ENCODE measurements around the gene CFAP73. TPM values are rescaled to one million over a fixed set of nuclear protein-coding genes. Genes with fewer than 3 reads are reported as not detected.

Gene CFAP73
- total and polyA plus RNA-seq, 2 of the 8 experiments (the other 6 are each of a cell fraction or from before 2014, with no cell fraction given) = 0.45 to 0.56 TPM

- TF ChIP-seq BRCA1 (IDR thresholded peaks at IDR 0.05; ENCODE audit: low read depth, low read length) = no peak
- TF ChIP-seq CTBP2 (IDR thresholded peaks at IDR 0.05; ENCODE audit: borderline replicate concordance, insufficient read depth, insufficient read length, low read length) = peak; percentile 63
- TF ChIP-seq EP300 (IDR thresholded peaks at IDR 0.05; ENCODE audit: borderline replicate concordance in 1 of 2, low read depth in 2 of 2, low read length in 2 of 2) = no peak
- TF ChIP-seq CHD1 (IDR thresholded peaks at IDR 0.05; ENCODE audit: low read depth, low read length) = no peak
- no peak for TF ChIP-seq EZH2 (IDR thresholded peaks at IDR 0.05; ENCODE audit: low read depth, low read length, severe bottlenecking)
- no peak for TF ChIP-seq SRF (IDR thresholded peaks at IDR 0.05; ENCODE audit: low read depth, low read length)
- TF ChIP-seq GTF2F1 (IDR thresholded peaks at IDR 0.05; ENCODE audit: borderline replicate concordance, low read depth, low read length) = no peak
- TF ChIP-seq TEAD4 (IDR thresholded peaks at IDR 0.05; ENCODE audit: low read depth, low read length) = no peak
- TF ChIP-seq NANOG (IDR thresholded peaks at IDR 0.05; ENCODE audit: insufficient read depth, low read depth, low read length, poor library complexity, severe bottlenecking) = no peak
- peak; percentile 28; the same call in 1 of the 2 replicates for TF ChIP-seq TAF1 (IDR thresholded peaks at IDR 0.05; ENCODE audit: low read depth, low read length)
- TF ChIP-seq ATF3 (IDR thresholded peaks at IDR 0.05; ENCODE audit: insufficient read depth, low read depth, low read length) = no peak
- TF ChIP-seq RXRA (IDR thresholded peaks at IDR 0.05; ENCODE audit: insufficient read depth, low read depth, low read length) = no peak
- TF ChIP-seq FOSL1 (IDR thresholded peaks at IDR 0.05; ENCODE audit: insufficient read depth, low read depth, low read length) = no peak
- TF ChIP-seq NRF1 (IDR thresholded peaks at IDR 0.05; ENCODE audit: low read depth, low read length) = no peak
- TF ChIP-seq EGR1 (IDR thresholded peaks at IDR 0.05; ENCODE audit: borderline replicate concordance, low read depth, low read length) = no peak
- TF ChIP-seq KDM4A (IDR thresholded peaks at IDR 0.05; ENCODE audit: low read depth, low read length, severe bottlenecking) = peak; percentile 57
Measured at GRCh38 chr12:113154351-113154973, 4.9 kb downstream of the CFAP73 start (continued).

Measured in H1 (cell line).